Karpas-422 (cell line): ENCODE results near the gene MRC2. TPM values are rescaled to one million over a fixed set of nuclear protein-coding genes. Genes with fewer than 3 reads are reported as not detected.

Experiments
- DNase-seq: peaks from one replicate; pipeline ENCODE4 v3.0.0-alpha.2; 2015
- H2AFZ ChIP-seq: fragments of 200-600 bp; sonication (generic); 2 replicates; pipeline ENCODE4 v1.6.1; 2014; ENCODE audit warnings: antibody characterized with exemption, low read length, mixed read lengths
- H3K27ac ChIP-seq: fragments of 200-600 bp; sonication (generic); 2 replicates; pipeline ENCODE4 v1.5.1; 2014; ENCODE audit warnings: mild to moderate bottlenecking, low read length, moderate library complexity
- H3K27me3 ChIP-seq: fragments of 200-600 bp; sonication (generic); 2 replicates; pipeline ENCODE4 v1.6.1; 2014; ENCODE audit warnings: low read length, mixed read lengths
- H3K36me3 ChIP-seq: fragments of 200-600 bp; sonication (generic); 2 replicates; pipeline ENCODE4 v1.6.1; 2014; ENCODE audit warnings: low read length, mixed read lengths; ENCODE audit not compliant: insufficient read depth
- H3K4me1 ChIP-seq: fragments of 200-600 bp; sonication (generic); 2 replicates; pipeline ENCODE4 v1.6.1; 2014; ENCODE audit warnings: mild to moderate bottlenecking, low read length, mixed read lengths
- H3K4me2 ChIP-seq: fragments of 200-600 bp; sonication (generic); 2 replicates; pipeline ENCODE4 v1.6.1; 2014; ENCODE audit warnings: low read length, low read depth, mild to moderate bottlenecking; ENCODE audit not compliant: poor library complexity, severe bottlenecking
- H3K4me3 ChIP-seq: fragments of 200-600 bp; sonication (generic); 2 replicates; pipeline ENCODE4 v1.5.1; 2014; ENCODE audit warnings: mild to moderate bottlenecking, antibody characterized with exemption, low read length, mixed read lengths
- H3K79me2 ChIP-seq: fragments of 200-600 bp; sonication (generic); 2 replicates; pipeline ENCODE4 v1.6.1; 2014; ENCODE audit warnings: mild to moderate bottlenecking, low read length, mixed read lengths
- H3K9ac ChIP-seq: fragments of 200-600 bp; sonication (generic); 2 replicates; pipeline ENCODE4 v1.6.0; 2014; ENCODE audit warnings: low read length
- H3K9me2 ChIP-seq: fragments of 200-600 bp; sonication (generic), shearing (Covaris generic); replicated peaks from 2 replicates; pipeline ENCODE4 v1.6.0; 2014; ENCODE audit warnings: mild to moderate bottlenecking, low read length, moderate library complexity; ENCODE audit not compliant: insufficient read depth
- H3K9me3 ChIP-seq: fragments of 300-700, 200-600 bp; sonication (generic); 2 replicates; pipeline ENCODE4 v1.6.1; 2014; ENCODE audit warnings: low read length, mixed read lengths
- H4K20me1 ChIP-seq: fragments of 200-600 bp; sonication (generic); 2 replicates; pipeline ENCODE4 v1.6.1; 2014; ENCODE audit warnings: mild to moderate bottlenecking, antibody characterized with exemption, low read length, low read depth; ENCODE audit not compliant: insufficient read depth
- total RNA-seq: library from RNA; depleted of rRNA; stranded (reverse); fragments of >200 nt; shearing (Covaris generic); gene quantifications from 2 replicates; pipeline ENCODE4 v1.2.3, GENCODE V29; 2014; ENCODE audit warnings: low replicate concordance

The MRC2 gene
- total RNA-seq, 1 experiment from 2014 or later = 0.26 TPM

DNA sequence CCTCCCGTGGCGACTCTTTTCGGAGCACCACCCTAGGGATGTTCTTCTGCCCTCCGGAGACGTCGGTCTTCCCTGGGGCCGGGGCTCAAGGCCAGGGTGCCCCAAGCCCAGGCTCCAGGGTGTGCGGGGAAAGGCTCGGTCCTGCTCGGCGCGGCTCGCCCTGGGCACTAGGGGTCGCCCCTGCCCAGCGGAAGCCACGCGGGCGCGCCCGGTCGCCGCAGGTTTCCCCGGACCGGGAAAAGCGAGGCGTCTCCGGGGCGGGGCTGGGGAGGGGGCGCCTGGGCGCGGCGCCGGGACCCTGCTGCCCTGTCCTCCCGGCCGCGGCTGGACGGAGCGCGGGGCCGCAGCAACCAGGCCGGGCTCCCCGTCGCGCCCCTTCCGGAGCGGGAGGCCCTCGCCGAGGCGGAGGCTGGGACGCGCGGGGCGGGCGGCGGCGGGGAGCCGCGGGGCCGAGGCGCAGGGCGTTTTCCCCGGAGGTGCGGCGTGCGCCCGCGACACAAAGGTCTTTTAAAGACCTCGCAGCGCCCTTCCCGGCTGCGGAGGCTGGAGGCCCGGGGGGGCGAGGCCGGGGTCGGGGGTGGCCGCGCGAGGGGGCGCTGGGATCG lies 76.4 kb downstream of the MRC2 start:
- no peak overlapping the region for H3K27ac ChIP-seq
- H3K36me3 ChIP-seq = no peaks in the 10 kb centered on the region
- DNase-seq = peak; percentile 80
- H3K4me3 ChIP-seq = no peak overlapping the region
- no peaks in the 10 kb centered on the region for H3K79me2 ChIP-seq
- peaks cover 25% of the 10 kb centered on the region for H3K4me1 ChIP-seq
- H3K9me3 ChIP-seq = no peaks in the 10 kb centered on the region
- no peaks in the 10 kb centered on the region for H3K27me3 ChIP-seq
- H3K9ac ChIP-seq = 0 out of 2 replicates have a peak overlapping the region, but pooled peaks have one; percentile 11
- H4K20me1 ChIP-seq = no peaks in the 10 kb centered on the region
- H3K4me2 ChIP-seq = peak overlapping the region; percentile 17
- H3K9me2 ChIP-seq = no peaks in the 10 kb centered on the region
- no peak overlapping the region for H2AFZ ChIP-seq

DNA sequence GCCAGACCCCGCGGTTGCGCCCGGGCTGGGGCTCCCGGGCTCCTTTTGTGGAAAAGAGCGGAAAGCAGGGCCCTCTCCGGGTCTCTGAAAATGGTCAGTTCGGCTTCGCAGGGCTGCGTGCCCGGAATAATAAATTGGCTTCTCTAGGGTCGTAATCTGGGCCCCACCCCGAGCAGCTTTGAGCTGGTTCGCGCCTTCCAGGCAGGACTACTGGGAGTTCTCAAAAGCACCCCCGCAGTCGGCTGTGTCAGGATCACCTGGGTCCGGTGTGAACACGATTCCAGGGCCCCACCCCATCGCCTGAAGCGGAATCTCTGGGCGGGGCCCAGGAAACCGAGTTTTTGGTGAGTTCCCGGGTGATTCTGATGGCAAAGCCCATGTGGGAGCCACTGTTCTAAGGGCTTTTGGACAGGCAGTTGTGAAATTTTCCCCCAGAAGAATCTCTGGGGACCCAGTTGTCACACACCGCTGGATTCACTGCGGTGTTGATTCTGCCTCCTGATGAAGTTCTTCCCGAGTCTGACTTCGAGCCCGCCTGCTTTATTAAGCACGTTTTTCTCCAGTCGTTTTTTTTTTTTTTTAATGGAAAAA lies 77.0 kb downstream of the MRC2 start:
- no peak for DNase-seq
- H3K27ac ChIP-seq = no peak overlapping the region
- H3K4me2 ChIP-seq = no peak overlapping the region
- H3K9ac ChIP-seq = no peak overlapping the region
- no peak overlapping the region for H3K4me3 ChIP-seq
- peaks cover 25% of the 10 kb centered on the region for H3K4me1 ChIP-seq
- H3K9me3 ChIP-seq = no peaks in the 10 kb centered on the region
- no peaks in the 10 kb centered on the region for H3K79me2 ChIP-seq
- H2AFZ ChIP-seq = no peak overlapping the region
- no peaks in the 10 kb centered on the region for H3K27me3 ChIP-seq
- no peaks in the 10 kb centered on the region for H4K20me1 ChIP-seq
- H3K36me3 ChIP-seq = no peaks in the 10 kb centered on the region
- no peaks in the 10 kb centered on the region for H3K9me2 ChIP-seq

DNA sequence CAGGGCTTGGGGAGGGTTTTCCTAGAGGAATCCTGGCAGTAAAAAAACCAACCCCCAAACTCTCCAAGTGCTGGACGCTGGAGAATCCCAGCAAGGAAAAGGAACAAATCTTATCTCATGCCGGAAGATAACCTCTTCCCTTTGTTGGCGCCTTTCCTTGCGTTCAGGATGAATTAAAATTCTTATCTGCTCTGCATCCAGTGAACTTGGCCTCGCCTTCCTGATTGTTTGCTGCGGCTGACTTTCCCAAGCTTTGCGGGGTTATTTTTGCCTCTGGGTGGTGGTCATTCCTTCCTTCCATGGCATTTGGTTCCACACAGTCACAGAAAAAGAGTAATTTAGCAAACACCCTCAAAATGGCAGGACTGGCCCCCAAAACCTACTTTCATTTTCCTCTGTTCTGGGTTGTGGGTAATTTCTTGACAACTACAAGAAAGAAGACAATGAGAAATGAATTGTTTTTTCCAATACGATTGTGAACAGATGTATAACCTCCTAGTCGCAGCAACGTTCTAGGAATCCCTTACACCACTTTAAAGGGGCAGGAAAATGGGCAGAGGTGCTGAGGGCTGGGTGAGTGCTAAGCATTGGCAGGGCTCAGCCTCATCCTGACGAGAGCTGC lies 77.8 kb downstream of the MRC2 start:
- H4K20me1 ChIP-seq = no peaks in the 10 kb centered on the region
- H3K4me2 ChIP-seq = no peak overlapping the region
- H3K36me3 ChIP-seq = no peaks in the 10 kb centered on the region
- H3K27ac ChIP-seq = no peak overlapping the region
- no peak for DNase-seq
- no peaks in the 10 kb centered on the region for H3K79me2 ChIP-seq
- peaks cover 25% of the 10 kb centered on the region for H3K4me1 ChIP-seq
- no peaks in the 10 kb centered on the region for H3K9me2 ChIP-seq
- no peak overlapping the region for H3K4me3 ChIP-seq
- H3K9ac ChIP-seq = no peak overlapping the region
- H2AFZ ChIP-seq = no peak overlapping the region
- H3K9me3 ChIP-seq = no peaks in the 10 kb centered on the region
- no peaks in the 10 kb centered on the region for H3K27me3 ChIP-seq

DNA sequence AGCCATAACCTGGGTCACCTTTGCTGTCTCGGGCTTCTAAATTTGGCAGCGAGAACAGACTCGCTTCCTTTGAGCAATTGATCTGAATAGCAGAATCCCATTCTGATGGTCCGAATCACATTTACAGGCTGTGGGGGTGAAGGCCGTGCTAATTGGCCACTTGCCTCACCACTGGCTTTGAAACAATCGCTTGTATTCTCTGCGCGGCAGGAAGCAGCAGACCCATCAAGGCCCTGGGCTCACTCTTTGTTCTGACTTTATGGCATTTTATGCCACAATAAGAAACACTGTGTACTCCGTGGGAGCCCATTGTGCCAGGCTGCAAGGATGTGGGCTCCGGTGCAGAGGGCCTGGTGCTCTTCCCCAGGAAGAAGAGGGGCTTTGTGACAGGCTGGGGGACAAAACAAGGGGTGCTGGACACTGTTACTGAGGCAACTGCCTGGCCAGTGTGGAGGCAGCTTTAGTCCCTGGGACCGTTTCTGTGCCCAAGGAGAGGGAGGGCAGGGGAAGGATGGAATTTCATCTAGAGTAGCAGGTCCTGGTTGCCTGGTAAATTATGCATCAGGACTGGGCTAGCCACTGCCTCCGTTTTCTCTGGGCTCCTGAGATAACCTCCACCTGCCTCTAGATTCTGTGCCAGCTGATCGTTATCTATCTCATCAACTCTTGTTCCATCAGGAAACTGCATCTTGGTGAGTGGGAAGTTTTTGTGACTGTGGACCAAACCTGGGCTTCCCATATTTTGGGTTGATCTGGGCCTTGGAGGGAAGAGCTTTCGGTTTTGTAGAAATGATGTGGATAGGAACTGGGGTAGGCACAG lies 78.5 kb downstream of the MRC2 start:
- Histone ChIP-seq H3K27ac (no peak overlapping the region), H2AFZ (no peak overlapping the region), H3K9ac (no peak overlapping the region), H3K9me2 (no peaks in the 10 kb centered on the region), H3K4me1 (peaks cover 23% of the 10 kb centered on the region), H4K20me1 (no peaks in the 10 kb centered on the region), H3K4me3 (no peak overlapping the region), H3K27me3 (no peaks in the 10 kb centered on the region), H3K9me3 (no peaks in the 10 kb centered on the region), H3K79me2 (no peaks in the 10 kb centered on the region), H3K36me3 (no peaks in the 10 kb centered on the region), H3K4me2 (no peak overlapping the region)
- DNase-seq = no peak

DNA sequence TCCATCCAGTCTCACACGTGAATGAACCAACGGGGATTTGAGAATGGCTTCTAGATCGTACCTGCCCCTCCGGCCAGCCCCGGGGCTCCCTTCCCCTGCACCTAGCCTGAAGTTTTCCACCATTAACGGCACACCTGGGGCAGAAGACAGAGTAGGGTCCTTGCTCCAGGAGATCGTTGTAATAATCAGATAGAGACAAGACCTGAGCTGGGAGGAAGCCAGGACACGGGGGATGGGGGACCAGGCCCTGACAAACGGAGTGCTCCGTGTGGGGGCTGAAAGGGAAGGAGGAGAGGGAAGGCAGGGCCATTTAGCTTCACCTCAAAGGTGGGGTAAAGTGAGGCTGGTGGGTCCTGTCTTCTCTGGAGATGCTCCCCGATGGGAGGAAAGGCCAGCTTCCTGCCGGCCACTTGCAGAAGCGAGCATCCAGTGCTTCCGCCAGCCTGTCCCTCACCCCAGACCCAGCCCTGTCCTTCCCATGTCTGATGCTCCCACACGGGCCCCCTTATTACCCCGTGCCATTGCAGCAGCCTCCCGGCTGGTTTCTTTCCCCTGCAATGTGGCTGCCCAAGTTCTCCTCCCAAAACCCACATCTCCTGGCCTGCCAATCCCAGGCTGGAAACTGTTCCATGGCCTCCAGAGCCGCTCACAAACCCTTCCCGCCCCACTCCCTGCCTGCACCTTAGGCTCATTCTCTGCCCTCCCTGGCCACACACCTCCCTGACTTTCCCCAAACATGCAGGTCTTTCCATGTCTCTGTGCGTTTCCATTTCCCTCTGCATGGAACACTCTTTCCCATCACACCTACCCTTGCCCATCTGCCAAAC lies 79.3 kb downstream of the MRC2 start:
- peaks cover 15% of the 10 kb centered on the region for H3K4me1 ChIP-seq
- H3K9me3 ChIP-seq = no peaks in the 10 kb centered on the region
- no peak overlapping the region for H3K9ac ChIP-seq
- H3K27ac ChIP-seq = no peak overlapping the region
- H3K4me2 ChIP-seq = no peak overlapping the region
- H2AFZ ChIP-seq = no peak overlapping the region
- no peaks in the 10 kb centered on the region for H3K79me2 ChIP-seq
- H3K36me3 ChIP-seq = no peaks in the 10 kb centered on the region
- no peaks in the 10 kb centered on the region for H3K27me3 ChIP-seq
- no peak overlapping the region for H3K4me3 ChIP-seq
- no peaks in the 10 kb centered on the region for H4K20me1 ChIP-seq
- no peak for DNase-seq
- H3K9me2 ChIP-seq = no peaks in the 10 kb centered on the region

DNA sequence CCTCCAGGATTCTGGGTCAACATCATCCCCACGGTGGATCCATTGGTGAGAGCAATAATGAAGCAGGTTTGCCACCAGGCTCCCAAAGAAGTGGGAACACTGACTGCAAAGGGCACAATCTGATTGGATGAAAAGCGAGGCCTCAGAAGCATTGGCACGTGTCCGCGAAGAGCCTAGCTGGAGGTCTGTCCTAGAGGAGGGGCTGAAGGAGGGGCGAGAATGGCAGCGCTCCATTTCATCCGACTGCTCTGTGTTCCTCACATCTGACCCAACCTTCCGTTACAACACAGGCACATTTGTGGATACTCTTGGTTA lies 79.9 kb downstream of the MRC2 start:
- Histone ChIP-seq H3K9ac (no peak overlapping the region), H3K27me3 (no peaks in the 10 kb centered on the region), H3K4me2 (no peak overlapping the region), H3K36me3 (no peaks in the 10 kb centered on the region), H2AFZ (no peak overlapping the region), H3K27ac (no peak overlapping the region), H4K20me1 (no peaks in the 10 kb centered on the region), H3K9me2 (no peaks in the 10 kb centered on the region), H3K4me3 (no peak overlapping the region), H3K9me3 (no peaks in the 10 kb centered on the region), H3K79me2 (no peaks in the 10 kb centered on the region), H3K4me1 (peaks cover 12% of the 10 kb centered on the region)
- no peak for DNase-seq

DNA sequence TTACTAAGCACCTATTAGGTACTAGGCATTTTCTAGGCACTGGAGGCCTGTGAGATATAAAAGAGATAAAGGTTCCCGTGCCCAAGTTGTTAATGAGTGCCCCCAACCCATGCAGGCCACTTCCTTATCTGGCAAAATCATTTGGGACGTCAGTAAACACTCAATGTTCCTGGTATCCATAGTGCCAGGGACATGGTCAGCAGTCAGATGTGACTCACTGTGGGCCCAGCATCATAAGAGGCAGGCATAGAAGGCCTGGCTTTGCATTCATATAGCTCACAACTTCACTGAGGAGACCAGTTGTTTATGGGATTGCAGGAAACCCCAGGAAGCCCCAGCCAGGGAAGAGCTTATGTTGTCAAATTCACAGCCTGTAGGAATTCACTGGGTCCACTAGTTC lies 81.1 kb downstream of the MRC2 start:
- no peak overlapping the region for H3K4me3 ChIP-seq
- H3K27me3 ChIP-seq = no peaks in the 10 kb centered on the region
- H3K9ac ChIP-seq = no peak overlapping the region
- no peaks in the 10 kb centered on the region for H3K9me3 ChIP-seq
- H3K9me2 ChIP-seq = no peaks in the 10 kb centered on the region
- no peaks in the 10 kb centered on the region for H3K79me2 ChIP-seq
- H3K4me2 ChIP-seq = no peak overlapping the region
- no peaks in the 10 kb centered on the region for H4K20me1 ChIP-seq
- H3K4me1 ChIP-seq = peaks cover 1% of the 10 kb centered on the region
- DNase-seq = no peak
- H3K36me3 ChIP-seq = no peaks in the 10 kb centered on the region
- no peak overlapping the region for H2AFZ ChIP-seq
- no peak overlapping the region for H3K27ac ChIP-seq
